Natural killer cell (primary cell): ENCODE measurements around the gene KCNH3. TPM values are rescaled to one million over a fixed set of nuclear protein-coding genes. Genes with fewer than 3 reads are reported as not detected.
A peak's percentile ranks its signal among the peaks of the same experiment; 100 is the strongest.

Experiments
- ATAC-seq, 3 donors: fragments of 150-1000 bp in 2 of 3; fragments of 200-7000 bp in 1 of 3; cut with Tn5 transposase; 1 replicate in 1 of 3; 2 replicates in 2 of 3; pipeline ENCODE4 v1.10.0; 2021; ENCODE audit warnings: mild to moderate bottlenecking in 2 of 3, moderate library complexity in 2 of 3
- DNase-seq, 2 donors: peaks; one replicate each; pipeline versions ENCODE4 v3.0.0 to v3.0.0-alpha.2; 2013 to 2021; ENCODE audit warnings: mixed read lengths in 1 of 2
- H3K27ac ChIP-seq: one replicate; pipeline ENCODE4 v1.5.1; 2013; ENCODE audit warnings: mild to moderate bottlenecking, low read length
- H3K27me3 ChIP-seq: one replicate; pipeline ENCODE4 v1.6.1; 2013; ENCODE audit warnings: low read length; ENCODE audit not compliant: control insufficient read depth, insufficient read depth
- H3K36me3 ChIP-seq: one replicate; pipeline ENCODE4 v1.6.1; 2013; ENCODE audit warnings: low read length; ENCODE audit not compliant: control insufficient read depth, insufficient read depth
- H3K4me1 ChIP-seq: one replicate; pipeline ENCODE4 v1.6.1; 2013; ENCODE audit warnings: low read length; ENCODE audit not compliant: control insufficient read depth, insufficient read depth
- H3K4me3 ChIP-seq: one replicate; pipeline ENCODE4 v1.5.1; 2013; ENCODE audit warnings: low read length
- H3K9me3 ChIP-seq: one replicate; pipeline ENCODE4 v1.6.1; 2013; ENCODE audit warnings: low read length; ENCODE audit not compliant: control insufficient read depth, insufficient read depth
- H3K27ac Mint-ChIP-seq, 2 donors: one replicate each; pipeline ENCODE4 v1.8.0; 2022; ENCODE audit warnings: mild to moderate bottlenecking in 2 of 2, mixed read lengths in 2 of 2, moderate library complexity in 1 of 2
- H3K27me3 Mint-ChIP-seq, 2 donors: one replicate each; pipeline ENCODE4 v1.8.0; 2022; ENCODE audit warnings: low read depth in 2 of 2, mixed read lengths in 2 of 2
- H3K36me3 Mint-ChIP-seq: one replicate; pipeline ENCODE4 v1.8.0; 2022; ENCODE audit warnings: mixed read lengths
- H3K4me1 Mint-ChIP-seq, 2 donors: one replicate each; pipeline ENCODE4 v1.8.0; 2022; ENCODE audit warnings: mixed read lengths in 2 of 2
- H3K4me3 Mint-ChIP-seq: one replicate; pipeline ENCODE4 v1.8.0; 2022; ENCODE audit warnings: mild to moderate bottlenecking, moderate library complexity, mixed read lengths
- H3K9me3 Mint-ChIP-seq, 2 donors: one replicate each; pipeline ENCODE4 v1.8.0; 2022; ENCODE audit warnings: mixed read lengths in 2 of 2
- CTCF ChIP-seq: fragments of 200-600 bp; IDR thresholded peaks from one replicate; pipeline ENCODE4 v1.8.0; 2022; ENCODE audit warnings: antibody characterized with exemption
- WGBS: methylation state at CpG from one replicate; pipeline ENCODE4 v1.1.7; 2013; ENCODE audit warnings: missing lambda C conversion rate; ENCODE audit not compliant: insufficient coverage; 5-methylcytosine and 5-hydroxymethylcytosine counted together
- intact Hi-C: fragments of 100-400 bp; cut with micrococcal nuclease; formaldehyde crosslinking; loops from one replicate; pipeline ENCODE4 v1.14.2; 2022
- total RNA-seq, 4 donors: library from RNA; stranded (reverse); fragments of 120-200 nt in 1 of 4; gene quantifications; one replicate each; pipeline versions ENCODE4 v1.2.3 to v1.2.4, GENCODE V29; 2013 to 2022

KCNH3 gene
- total RNA-seq, 3 donors from 2014 or later (not counting 1 experiment from before 2014, with no cell fraction given): 1.2 to 1.7 (median 1.6) TPM

GRCh38 chr12:49537231-49537751 lies 1.5 kb upstream of the KCNH3 start:
- Histone ChIP-seq H3K27me3 (peaks cover 24% of the 10 kb centered on the region), H3K9me3 (no peaks in the 10 kb centered on the region), H3K27ac (no peak overlapping the region), H3K36me3 (no peaks in the 10 kb centered on the region), H3K4me3 (peak overlapping the region; percentile 20), H3K4me1 (peaks cover 20% of the 10 kb centered on the region)
- H3K4me1 Mint-ChIP-seq: peaks cover 0 to 15% of the 10 kb centered on the region in 2 donors
- intact Hi-C loops: no loop called here
- WGBS: 33% methylated on average over 11 of the region's 13 CpGs
- peak overlapping the region in 1 of 2 donors; percentile 44 for H3K27ac Mint-ChIP-seq
- no peak for TF ChIP-seq CTCF
- H3K9me3 Mint-ChIP-seq: no peaks in the 10 kb centered on the region
- DNase-seq (no peak), ATAC-seq (no peak)
- H3K4me3 Mint-ChIP-seq: peak overlapping the region; percentile 86
- no peaks in the 10 kb centered on the region for H3K36me3 Mint-ChIP-seq
- peaks cover 11 to 31% of the 10 kb centered on the region in 2 donors for H3K27me3 Mint-ChIP-seq

GRCh38 chr12:49537752-49538509 lies 899 bp upstream of the KCNH3 start:
- Mint-ChIP-seq H3K4me1 (peaks cover 0 to 15% of the 10 kb centered on the region in 2 donors), H3K27ac (peak overlapping the region in 1 of 2 donors; percentile 44), H3K4me3 (peak overlapping the region; percentile 86), H3K27me3 (peaks cover 11 to 31% of the 10 kb centered on the region in 2 donors), H3K36me3 (no peaks in the 10 kb centered on the region), H3K9me3 (no peaks in the 10 kb centered on the region)
- Histone ChIP-seq H3K9me3 (no peaks in the 10 kb centered on the region), H3K36me3 (no peaks in the 10 kb centered on the region), H3K27ac (no peak overlapping the region), H3K4me1 (peaks cover 20% of the 10 kb centered on the region), H3K4me3 (peak overlapping the region; percentile 25), H3K27me3 (peaks cover 24% of the 10 kb centered on the region)
- intact Hi-C loops: no loop called here
- 1% methylated on average over 61 of the region's 61 CpGs for WGBS
- peak in 1 of 2 donors; percentile 56 for DNase-seq
- ATAC-seq: peak in 2 of 3 donors; percentile 20 to 23
- no peak for TF ChIP-seq CTCF

GRCh38 chr12:49539406-49540228 lies 787 bp downstream of the KCNH3 start:
- H3K27ac ChIP-seq: no peak overlapping the region
- Mint-ChIP-seq H3K36me3 (no peaks in the 10 kb centered on the region), H3K4me3 (peak overlapping the region; percentile 72), H3K27me3 (peaks cover 19 to 29% of the 10 kb centered on the region in 2 donors), H3K4me1 (peaks cover 0 to 16% of the 10 kb centered on the region in 2 donors), H3K27ac (peak overlapping the region in 1 of 2 donors; percentile 28), H3K9me3 (no peaks in the 10 kb centered on the region)
- no peaks in the 10 kb centered on the region for H3K9me3 ChIP-seq
- DNase-seq (peak in 1 of 2 donors; percentile 28), ATAC-seq (no peak)
- intact Hi-C loops: no loop called here
- no peaks in the 10 kb centered on the region for H3K36me3 ChIP-seq
- H3K4me1 ChIP-seq: peaks cover 20% of the 10 kb centered on the region
- peaks cover 24% of the 10 kb centered on the region for H3K27me3 ChIP-seq
- TF ChIP-seq CTCF: no peak
- no peak overlapping the region for H3K4me3 ChIP-seq
- WGBS: 19% methylated on average over 46 of the region's 47 CpGs
